ENCODE results near the gene FAM78B. TPM values are rescaled to one million over a fixed set of nuclear protein-coding genes. Genes with fewer than 3 reads are reported as not detected.

FAM78B gene
- total RNA-seq, 1 experiment from 2014 or later: 0.22 TPM

- DNase-seq (ENCODE audit: extremely low read depth, low read depth): peak; percentile 19
Measured at GRCh38 chr1:166164995-166165660, 1.7 kb downstream of the FAM78B start.

- no peak for DNase-seq (ENCODE audit: extremely low read depth, low read depth)
Measured at GRCh38 chr1:166164646-166164994, 2.2 kb downstream of the FAM78B start.

GRCh38 chr1:166159656-166160055 is 7.1 kb downstream of the FAM78B start:
- no peak for DNase-seq (ENCODE audit: extremely low read depth, low read depth)

- no peak for DNase-seq (ENCODE audit: extremely low read depth, low read depth)
Measured at GRCh38 chr1:166156674-166157073, 10.1 kb downstream of the FAM78B start.

GRCh38 chr1:166155108-166155507 is 11.7 kb downstream of the FAM78B start:
- DNase-seq (ENCODE audit: extremely low read depth, low read depth): no peak

- no peak for DNase-seq (ENCODE audit: extremely low read depth, low read depth)
Measured at GRCh38 chr1:166153525-166154314, 13.1 kb downstream of the FAM78B start.

- no peak for DNase-seq (ENCODE audit: extremely low read depth, low read depth)
Measured at GRCh38 chr1:166152978-166153377, 13.8 kb downstream of the FAM78B start.

- no peak for DNase-seq (ENCODE audit: extremely low read depth, low read depth)
Measured at GRCh38 chr1:166151804-166152203, 15.0 kb downstream of the FAM78B start.

- DNase-seq (ENCODE audit: extremely low read depth, low read depth): no peak
Measured at GRCh38 chr1:166145499-166145898, 21.3 kb downstream of the FAM78B start.

GRCh38 chr1:166141969-166142368 is 24.8 kb downstream of the FAM78B start:
- DNase-seq (ENCODE audit: extremely low read depth, low read depth): no peak

GRCh38 chr1:166140251-166140650 is 26.6 kb downstream of the FAM78B start:
- DNase-seq (ENCODE audit: extremely low read depth, low read depth): no peak

GRCh38 chr1:166139735-166140134 is 27.1 kb downstream of the FAM78B start:
- DNase-seq (ENCODE audit: extremely low read depth, low read depth): no peak

- DNase-seq (ENCODE audit: extremely low read depth, low read depth): no peak
Measured at GRCh38 chr1:166136699-166137401, 30.0 kb downstream of the FAM78B start.

GRCh38 chr1:166136222-166136621 is 30.6 kb downstream of the FAM78B start:
- DNase-seq (ENCODE audit: extremely low read depth, low read depth): no peak

GRCh38 chr1:166133857-166134256 is 32.9 kb downstream of the FAM78B start:
- no peak for DNase-seq (ENCODE audit: extremely low read depth, low read depth)

- DNase-seq (ENCODE audit: extremely low read depth, low read depth): no peak
Measured at GRCh38 chr1:166133276-166133841, 33.4 kb downstream of the FAM78B start.

- no peak for DNase-seq (ENCODE audit: extremely low read depth, low read depth)
Measured at GRCh38 chr1:166132496-166132895, 34.3 kb downstream of the FAM78B start.

- no peak for DNase-seq (ENCODE audit: extremely low read depth, low read depth)
Measured at GRCh38 chr1:166129006-166129405, 37.8 kb downstream of the FAM78B start.

- DNase-seq (ENCODE audit: extremely low read depth, low read depth): no peak
Measured at GRCh38 chr1:166128195-166128594, 38.6 kb downstream of the FAM78B start.

GRCh38 chr1:166127003-166127402 is 39.8 kb downstream of the FAM78B start:
- DNase-seq (ENCODE audit: extremely low read depth, low read depth): no peak

GRCh38 chr1:166122873-166123466 is 43.8 kb downstream of the FAM78B start:
- DNase-seq (ENCODE audit: extremely low read depth, low read depth): no peak
